Tibial artery (tissue), 4 donors: ENCODE results near the gene FXYD4.

Source experiments
- DNase-seq, 2 donors: peaks; one replicate each; pipeline ENCODE4 v3.0.0-alpha.2; 2019
- H3K27ac ChIP-seq, 2 donors: fragments of 200-600 bp; sonication (generic) in 1 of 2; 1 replicate in 1 of 2; 2 replicates in 1 of 2; pipeline ENCODE4 v1.5.1; 2018 to 2019; ENCODE audit warnings: mild to moderate bottlenecking in 1 of 2
- H3K27me3 ChIP-seq, 2 donors: fragments of 200-600 bp; sonication (generic) in 1 of 2; one replicate each; pipeline versions ENCODE4 v1.5.1 to v1.6.0; 2016 to 2019
- H3K36me3 ChIP-seq, 3 donors: fragments of 200-600 bp; sonication (generic) in 2 of 3; one replicate each; pipeline ENCODE4 v1.5.1; 2016 to 2019; ENCODE audit warnings: mild to moderate bottlenecking in 2 of 3
- H3K4me1 ChIP-seq, 4 donors: fragments of 200-600 bp; sonication (generic) in 2 of 4; 1 replicate in 3 of 4; 2 replicates in 1 of 4; pipeline ENCODE4 v1.5.1; 2016 to 2019
- H3K4me3 ChIP-seq, 2 donors: fragments of 200-600 bp; sonication (generic) in 1 of 2; 1 replicate in 1 of 2; 2 replicates in 1 of 2; pipeline ENCODE4 v1.5.1; 2018 to 2019; ENCODE audit warnings: mild to moderate bottlenecking in 2 of 2
- H3K9me3 ChIP-seq, 3 donors: fragments of 200-600 bp; sonication (generic) in 1 of 3; one replicate each; pipeline ENCODE4 v1.5.1; 2016 to 2019
- CTCF ChIP-seq, 2 experiments: fragments of 200-600 bp in 1 of 2; fragments of 450-650 bp in 1 of 2; IDR thresholded peaks; one replicate each; pipeline ENCODE4 v1.5.1; 2017 to 2019; ENCODE audit warnings: antibody characterized with exemption in 2 of 2, mild to moderate bottlenecking in 1 of 2, moderate library complexity in 1 of 2
- intact Hi-C: fragments of 100-400 bp; cut with DNase I; formaldehyde crosslinking; loops from one replicate; pipeline ENCODE4 v1.15.0; 2023; ENCODE audit warnings: low total_unique reads

Gene FXYD4

DNA sequence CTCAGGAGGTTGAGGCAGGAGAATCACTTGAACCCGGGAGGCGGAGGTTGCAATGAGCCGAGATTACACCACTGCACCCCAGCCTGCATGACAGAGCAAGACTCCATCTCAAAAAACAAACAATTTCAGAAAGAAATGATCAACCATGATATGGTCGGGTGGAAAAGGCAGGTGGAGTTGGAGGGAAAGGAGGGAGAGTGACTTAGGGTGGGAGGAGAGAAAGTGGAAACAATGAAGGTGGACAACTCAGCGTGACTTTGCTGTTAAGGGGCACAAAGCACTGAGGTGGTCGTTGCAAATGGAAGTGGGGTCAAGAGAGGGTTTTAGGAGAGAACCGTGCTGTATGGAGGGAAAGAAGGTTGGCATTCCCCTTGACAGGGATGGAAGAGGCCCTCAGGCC, 30.0 kb upstream of the FXYD4 start:
- peaks cover 0 to 8% (median 0%) of the 10 kb centered on the region in 4 donors for H3K4me1 ChIP-seq
- no peak overlapping the region for H3K4me3 ChIP-seq
- H3K9me3 ChIP-seq = no peaks in the 10 kb centered on the region
- intact Hi-C loops = no loop called here
- DNase-seq = no peak
- peaks cover 0 to 22% of the 10 kb centered on the region in 2 donors for H3K27me3 ChIP-seq
- no peak for TF ChIP-seq CTCF (IDR thresholded peaks at IDR 0.05)
- no peak overlapping the region for H3K27ac ChIP-seq
- no peaks in the 10 kb centered on the region for H3K36me3 ChIP-seq

- Histone ChIP-seq H3K4me3 (no peak overlapping the region), H3K27me3 (peaks cover 0 to 22% of the 10 kb centered on the region in 2 donors), H3K9me3 (no peaks in the 10 kb centered on the region), H3K4me1 (peaks cover 0 to 8% (median 0%) of the 10 kb centered on the region in 4 donors), H3K27ac (no peak overlapping the region), H3K36me3 (no peaks in the 10 kb centered on the region)
- no peak for TF ChIP-seq CTCF (IDR thresholded peaks at IDR 0.05)
- no peak for DNase-seq
- intact Hi-C loops = no loop called here
Measured at GRCh38 chr10:43342279-43343125, 28.9 kb upstream of the FXYD4 start.

DNA sequence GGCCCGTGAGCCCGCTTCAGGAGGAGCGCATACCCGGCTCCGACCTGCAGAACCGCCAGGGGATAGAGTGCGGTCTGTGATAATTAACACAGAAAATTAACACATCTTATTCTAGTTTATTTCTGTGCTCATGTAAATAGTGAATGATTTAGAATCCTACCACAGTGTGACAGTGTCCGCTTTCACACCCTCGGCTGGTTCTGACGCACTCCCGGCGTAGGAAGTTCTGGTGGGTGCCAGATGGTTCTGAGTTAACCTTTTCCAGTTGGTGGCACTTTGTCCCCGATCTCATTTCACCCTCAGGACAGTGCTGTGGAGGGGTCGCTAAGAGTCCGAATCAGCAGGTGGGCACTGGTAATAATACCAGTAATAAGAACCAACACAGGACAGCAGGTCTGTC, 28.3 kb upstream of the FXYD4 start:
- Histone ChIP-seq H3K4me3 (no peak overlapping the region), H3K4me1 (peaks cover 0 to 8% (median 0%) of the 10 kb centered on the region in 4 donors), H3K9me3 (no peaks in the 10 kb centered on the region), H3K27me3 (peaks cover 0 to 21% of the 10 kb centered on the region in 2 donors), H3K27ac (no peak overlapping the region), H3K36me3 (no peaks in the 10 kb centered on the region)
- no peak for DNase-seq
- intact Hi-C loops = no loop called here
- no peak for TF ChIP-seq CTCF (IDR thresholded peaks at IDR 0.05)

DNA sequence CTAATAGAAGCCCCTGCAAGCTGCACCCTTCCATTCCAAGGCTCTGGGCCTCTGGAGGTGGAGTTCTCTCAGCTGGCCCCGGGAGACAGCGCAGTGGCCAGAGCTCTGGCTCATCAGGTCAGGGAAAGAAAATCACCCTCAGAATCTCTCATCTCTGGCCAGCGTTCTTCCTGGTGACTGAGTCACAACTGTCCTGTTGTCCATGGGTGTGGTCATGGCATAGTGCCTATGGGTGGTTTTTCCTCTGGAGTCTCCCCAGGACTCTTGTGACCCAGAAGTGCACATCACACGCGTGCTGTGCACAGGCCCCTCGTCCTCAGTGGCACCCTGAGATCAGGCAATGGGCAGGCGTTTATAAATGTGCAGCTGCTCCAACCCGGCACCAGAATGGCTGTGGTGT, 27.4 kb upstream of the FXYD4 start:
- H3K9me3 ChIP-seq = no peaks in the 10 kb centered on the region
- intact Hi-C loops = no loop called here
- H3K27me3 ChIP-seq = peaks cover 0 to 12% of the 10 kb centered on the region in 2 donors
- DNase-seq = no peak
- no peaks in the 10 kb centered on the region for H3K36me3 ChIP-seq
- H3K4me1 ChIP-seq = peaks cover 0 to 8% (median 0%) of the 10 kb centered on the region in 4 donors
- no peak for TF ChIP-seq CTCF (IDR thresholded peaks at IDR 0.05)
- no peak overlapping the region for H3K4me3 ChIP-seq
- H3K27ac ChIP-seq = no peak overlapping the region

DNA sequence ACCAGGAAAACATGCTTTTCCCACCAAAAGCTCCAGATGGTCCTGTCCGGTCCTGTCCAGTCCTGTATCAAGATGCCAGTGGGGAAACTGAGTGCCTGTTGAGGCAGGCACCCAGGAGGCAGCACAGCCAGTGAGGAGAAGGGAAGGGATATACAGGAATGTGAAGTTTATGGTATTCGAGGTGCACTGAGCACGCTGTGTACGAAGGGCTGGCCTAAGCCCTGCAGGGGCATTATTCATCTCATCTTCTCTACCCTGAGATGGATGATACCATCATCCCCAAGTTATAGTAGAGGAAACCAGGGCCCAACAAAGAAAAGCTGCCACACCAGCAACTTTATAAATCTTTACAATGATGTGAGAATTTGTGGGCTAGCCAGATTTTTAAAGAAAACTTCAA, 23.4 kb upstream of the FXYD4 start:
- Histone ChIP-seq H3K4me3 (no peak overlapping the region), H3K27ac (no peak overlapping the region), H3K4me1 (no peaks in the 10 kb centered on the region), H3K9me3 (no peaks in the 10 kb centered on the region), H3K27me3 (peaks cover 0 to 11% of the 10 kb centered on the region in 2 donors), H3K36me3 (no peaks in the 10 kb centered on the region)
- intact Hi-C loops = no loop called here
- no peak for DNase-seq
- TF ChIP-seq CTCF (IDR thresholded peaks at IDR 0.05) = no peak
